ENCODE results near the gene MCC.

The MCC gene

DNA sequence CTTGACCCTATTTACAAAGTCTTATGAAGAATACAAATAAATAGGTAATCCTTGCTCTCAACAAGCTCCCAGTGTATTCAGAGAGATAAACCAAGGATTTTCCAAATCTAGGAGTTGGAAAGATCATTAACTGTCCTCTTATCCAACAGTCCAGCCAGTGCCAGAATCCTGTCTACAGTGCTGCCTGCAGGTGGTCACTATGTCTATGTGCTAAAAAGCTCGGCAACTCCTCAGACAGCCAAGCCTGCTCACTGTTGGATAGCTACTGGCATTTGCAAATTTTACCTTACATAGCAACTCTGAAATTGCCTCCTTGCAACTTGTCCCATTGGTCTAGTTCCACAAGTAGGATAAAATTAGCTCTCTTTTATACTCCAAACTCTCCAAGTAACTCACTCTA, 324.2 kb downstream of the MCC start:
- DNase-seq = no peak

- DNase-seq = no peak
Observed at GRCh38 chr5:113163328-113163727, 324.9 kb downstream of the MCC start.

DNA sequence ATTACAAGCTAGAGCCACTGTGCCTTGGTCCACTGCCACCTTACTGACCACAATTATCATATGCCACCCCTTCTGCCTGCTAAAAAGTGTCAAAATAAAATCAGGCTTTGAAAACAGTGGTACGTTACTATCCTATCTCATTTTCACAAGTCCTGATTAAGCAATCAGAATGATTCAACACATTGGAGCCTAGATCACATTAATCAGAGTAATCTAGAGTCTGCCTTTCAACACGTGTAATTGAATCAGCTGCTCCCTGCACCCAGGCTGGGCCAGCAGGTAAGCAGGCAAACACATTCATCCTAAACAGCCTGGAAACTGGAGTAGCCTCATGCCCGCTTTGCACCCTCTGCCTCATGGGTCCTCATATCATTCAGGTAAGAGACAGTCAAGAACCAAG, 325.5 kb downstream of the MCC start:
- no peak for DNase-seq

DNA sequence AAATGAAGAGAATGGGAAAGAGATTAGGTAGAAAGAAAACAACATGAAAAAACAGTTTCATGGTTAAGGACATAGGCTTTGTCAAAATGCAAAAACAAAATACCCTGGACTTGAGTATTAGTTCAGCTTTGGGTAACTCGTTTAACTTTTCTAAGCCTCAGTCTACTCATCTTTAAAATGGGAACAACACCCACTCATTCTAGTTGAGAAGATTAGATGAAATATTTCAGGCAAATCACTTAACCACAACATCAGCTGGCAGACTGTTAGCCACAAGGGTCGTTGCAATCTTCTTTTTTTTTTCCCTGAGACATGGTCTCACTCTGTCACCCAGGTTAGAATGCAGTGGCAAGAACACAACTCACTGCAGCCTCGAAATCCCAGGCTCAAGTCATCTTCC, 326.0 kb downstream of the MCC start:
- DNase-seq = no peak

- no peak for DNase-seq
Observed at GRCh38 chr5:113161806-113162205, 326.4 kb downstream of the MCC start.

GRCh38 chr5:113157886-113158285, 330.4 kb downstream of the MCC start:
- no peak for DNase-seq

- no peak for DNase-seq
Observed at GRCh38 chr5:113156271-113156877, 331.9 kb downstream of the MCC start.

DNA sequence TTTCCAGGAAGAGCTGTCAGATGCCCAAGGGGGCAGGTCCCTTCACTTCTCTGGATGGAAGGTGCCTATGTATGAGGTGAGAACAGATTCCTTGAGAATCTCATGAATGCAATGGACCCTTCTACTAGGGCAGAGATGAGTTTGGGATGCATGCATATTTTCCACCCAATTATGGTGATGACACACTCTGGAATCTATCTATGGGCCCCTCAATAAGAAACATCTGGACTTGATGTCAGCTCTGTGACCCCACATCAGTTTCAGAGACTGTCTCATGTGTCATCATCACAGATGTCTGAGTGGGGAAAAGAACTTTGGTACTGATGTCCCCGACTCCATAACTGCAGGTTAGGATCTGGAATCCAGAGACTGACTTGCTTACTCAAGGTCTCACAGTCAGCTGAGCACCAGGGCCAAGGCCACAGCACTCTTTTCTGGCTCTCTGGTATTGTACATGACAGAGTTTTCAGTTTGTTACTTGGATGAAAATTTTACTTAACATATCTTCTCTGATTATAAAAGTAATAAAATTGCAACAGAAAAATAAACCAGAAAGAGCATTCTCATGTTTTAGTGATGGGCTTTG, 334.6 kb downstream of the MCC start:
- no peak for DNase-seq

DNA sequence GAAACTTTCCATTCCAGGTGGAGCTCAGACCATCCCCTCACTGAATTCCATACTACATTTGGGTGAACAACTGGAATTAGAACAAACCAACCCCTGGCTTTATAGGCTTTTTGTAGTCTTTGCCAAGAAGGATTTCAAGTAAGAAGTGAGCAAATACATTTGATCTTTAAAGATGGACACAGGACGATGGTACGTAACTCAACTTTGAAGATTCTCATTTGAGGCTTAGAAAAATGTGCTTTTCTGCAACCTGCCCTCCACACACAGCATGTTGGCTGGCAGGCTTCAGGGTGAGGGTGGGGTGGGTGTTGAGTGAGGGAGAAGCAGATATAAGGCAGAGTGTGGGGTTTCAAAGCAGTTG, 335.9 kb downstream of the MCC start:
- no peak for DNase-seq

DNA sequence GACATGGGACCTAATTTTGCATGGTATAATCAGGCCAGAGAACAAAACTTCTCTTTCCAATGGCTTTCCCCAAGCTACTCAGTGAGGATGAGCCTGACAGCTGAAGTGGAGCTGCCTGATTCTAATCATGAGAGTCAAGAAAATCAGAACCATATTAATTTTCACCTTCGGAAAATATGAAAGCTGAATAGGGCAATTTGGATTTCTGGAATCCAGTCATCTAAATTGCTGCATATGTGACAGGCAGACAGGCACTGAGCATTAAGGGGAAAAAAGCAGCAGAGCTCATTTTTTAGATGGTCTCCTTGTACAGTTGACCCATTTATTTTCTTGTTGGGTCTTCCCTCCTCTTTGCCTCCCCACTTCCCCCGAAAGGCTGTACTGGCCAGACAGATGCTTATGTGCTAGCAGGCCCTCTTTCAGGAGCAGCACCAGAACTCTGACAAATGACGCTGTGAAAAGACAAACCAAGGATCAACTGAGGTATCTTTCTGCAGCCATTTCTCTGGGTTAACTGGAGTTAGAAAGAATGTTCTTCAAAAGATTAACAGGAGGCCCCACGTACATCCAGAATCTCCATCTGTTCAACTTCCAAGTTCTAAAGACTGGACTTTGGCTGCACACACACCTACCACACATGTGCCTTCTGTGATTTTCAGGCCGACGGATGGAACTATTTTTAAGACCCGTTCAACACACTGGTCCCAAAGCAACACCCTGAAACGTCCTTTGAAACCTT, 336.4 kb downstream of the MCC start:
- no peak for DNase-seq

- no peak for DNase-seq
Observed at GRCh38 chr5:113150821-113151220, 337.4 kb downstream of the MCC start.

DNA sequence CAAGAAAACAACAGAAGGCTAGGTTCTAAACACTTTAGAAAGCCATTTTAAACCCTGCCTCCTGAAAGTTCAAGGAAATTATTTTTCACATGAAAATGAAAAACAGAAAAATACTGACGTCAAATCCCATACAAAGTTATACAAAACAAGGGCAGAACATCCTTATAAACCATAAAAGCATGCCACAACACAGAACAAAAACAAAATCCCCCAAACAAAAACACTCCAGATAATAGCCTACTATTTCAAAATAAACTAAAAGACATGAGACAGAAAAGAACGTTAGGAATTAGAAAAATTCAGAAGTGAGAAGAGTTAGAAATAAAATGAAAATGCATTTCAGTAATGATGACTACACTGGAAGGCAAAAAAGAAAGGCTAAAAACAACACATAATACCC, 338.0 kb downstream of the MCC start:
- no peak for DNase-seq

GRCh38 chr5:113147537-113147936, 340.7 kb downstream of the MCC start:
- no peak for DNase-seq

GRCh38 chr5:113147101-113147508, 341.1 kb downstream of the MCC start:
- no peak for DNase-seq

DNA sequence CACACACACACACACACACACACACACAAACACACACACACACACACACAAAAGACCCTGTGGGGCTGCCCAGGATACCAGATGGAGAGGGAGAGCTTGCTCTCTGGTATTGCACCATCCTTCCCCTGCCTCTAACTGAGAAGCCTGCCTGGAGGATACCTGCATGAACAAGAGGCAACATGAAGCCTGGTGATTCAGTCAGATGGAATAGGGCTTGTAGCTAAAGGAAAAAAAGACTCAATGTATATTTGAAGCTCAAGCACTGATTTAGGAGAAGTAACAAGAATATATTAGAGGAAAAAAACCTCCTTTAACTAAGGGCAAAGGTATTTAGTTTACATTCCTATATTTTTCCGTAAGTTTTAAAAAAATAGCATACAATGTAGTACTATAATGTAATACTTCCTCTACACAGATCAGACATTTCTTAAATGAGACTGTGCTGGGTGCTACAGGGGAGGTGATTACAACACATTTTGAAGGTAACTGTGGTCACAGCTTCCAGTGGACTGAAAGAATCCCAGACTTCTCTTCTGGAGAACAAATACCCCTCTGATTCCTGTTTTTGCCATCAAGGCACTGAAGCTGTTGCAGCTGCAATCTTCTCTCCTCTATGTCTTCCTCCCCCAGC, 342.4 kb downstream of the MCC start:
- no peak for DNase-seq

- DNase-seq = no peak
Observed at GRCh38 chr5:113142186-113142585, 346.1 kb downstream of the MCC start.

GRCh38 chr5:113140837-113141671, 347.2 kb downstream of the MCC start:
- no peak for DNase-seq

DNA sequence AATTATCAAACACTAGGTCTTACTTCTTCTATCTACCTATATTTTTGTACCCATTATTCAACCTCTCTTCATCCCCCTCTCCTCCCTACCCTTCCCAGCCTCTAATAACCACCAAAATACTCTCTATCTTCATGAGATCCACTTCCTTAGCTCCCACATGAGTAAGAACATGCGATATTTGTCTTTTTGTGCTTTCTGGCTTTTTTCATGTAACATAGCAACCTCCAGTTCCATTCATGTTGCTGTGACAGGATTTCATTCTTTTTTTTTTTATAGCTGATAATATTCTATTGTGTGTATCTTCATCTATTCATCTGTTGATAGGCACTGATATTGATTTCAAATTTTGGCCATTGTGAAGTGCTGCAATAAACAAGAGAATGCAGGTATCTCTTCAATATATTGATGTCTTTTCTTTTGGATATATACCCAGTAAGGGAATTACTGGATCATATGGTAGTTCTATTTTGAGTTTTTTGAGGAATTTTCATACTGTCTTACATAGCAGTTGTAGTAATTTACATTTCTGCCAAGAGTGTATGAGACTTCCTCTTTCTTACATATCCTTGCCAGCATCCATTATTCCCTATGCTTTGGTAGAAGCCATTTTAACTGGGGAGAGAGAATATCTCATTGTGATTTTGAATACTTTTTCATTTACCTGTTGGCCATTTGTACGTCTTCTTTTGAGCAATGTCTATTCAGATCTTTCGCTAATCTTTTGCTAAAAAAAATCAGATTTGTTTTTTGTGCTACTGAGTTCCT, 354.9 kb downstream of the MCC start:
- no peak for DNase-seq

DNA sequence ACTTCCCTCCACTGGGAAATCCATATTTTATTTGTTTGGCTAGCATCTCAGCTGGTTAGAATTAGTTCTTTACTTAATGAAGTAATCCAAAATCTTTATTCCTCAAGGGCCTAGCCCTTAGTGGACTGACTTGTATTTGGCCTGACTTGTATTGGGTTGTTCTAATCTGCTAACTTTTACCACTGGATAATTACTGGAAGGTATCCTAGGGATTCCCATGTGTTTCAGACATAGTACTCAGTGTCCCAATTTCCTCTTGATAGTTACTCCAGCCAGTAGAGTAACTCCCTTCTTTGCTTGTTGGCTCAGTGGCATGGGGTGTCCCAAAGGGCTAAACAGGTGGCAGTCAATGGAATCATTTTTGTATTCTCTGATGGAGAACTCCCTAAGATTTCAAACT, 355.7 kb downstream of the MCC start:
- DNase-seq = no peak

DNA sequence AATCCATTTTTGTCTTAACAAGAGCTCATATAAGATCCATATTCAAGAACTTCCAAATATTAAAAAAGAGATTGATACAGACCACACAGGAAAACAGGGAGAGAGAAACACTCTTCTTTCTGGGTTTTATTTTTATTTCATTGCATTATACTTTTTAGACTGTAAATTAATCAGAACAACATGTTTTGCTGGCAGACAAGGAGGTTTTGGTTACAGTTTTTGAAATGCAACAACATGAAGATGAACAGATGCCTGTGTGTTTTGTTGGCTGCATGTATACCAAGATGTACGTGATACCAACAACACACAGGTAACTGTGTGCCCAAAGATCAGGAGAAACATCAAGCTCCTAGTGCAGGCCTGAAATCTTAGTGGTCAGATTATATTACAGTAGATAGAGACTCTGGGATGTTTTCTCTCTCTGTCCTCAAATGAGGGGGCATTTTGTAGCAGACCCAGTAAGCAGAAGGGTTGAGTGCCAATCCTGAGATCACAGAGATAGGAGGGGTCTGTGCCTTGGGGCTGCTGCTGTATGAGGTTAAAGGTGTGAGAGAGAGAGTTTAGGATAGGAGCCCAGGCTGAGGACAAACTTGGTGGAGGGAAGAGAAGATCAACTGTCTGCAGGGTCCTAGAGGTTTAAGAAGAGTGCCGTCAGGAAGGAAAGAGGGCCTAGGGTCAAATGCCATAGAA, 359.5 kb downstream of the MCC start:
- DNase-seq = no peak

DNA sequence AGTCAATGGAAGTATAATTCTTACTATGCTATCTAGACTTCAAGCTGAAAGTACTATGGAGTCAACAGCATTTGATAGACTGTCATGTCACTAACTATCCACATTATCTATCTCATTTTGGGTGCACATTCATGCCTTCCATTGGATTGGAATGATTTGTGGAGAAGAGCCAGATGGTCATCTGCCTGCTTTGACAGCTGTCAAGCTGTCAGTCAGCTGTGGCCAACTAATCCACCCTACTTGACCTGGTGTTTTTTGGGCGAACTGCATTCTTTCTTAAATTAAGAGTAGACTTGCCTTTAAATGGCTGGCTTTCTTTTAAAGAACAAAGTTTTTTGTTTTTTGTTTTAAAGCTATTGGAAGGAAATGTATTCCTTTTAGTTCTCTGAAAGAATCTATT, 360.2 kb downstream of the MCC start:
- DNase-seq = no peak

GRCh38 chr5:113127021-113127420, 361.2 kb downstream of the MCC start:
- DNase-seq = no peak
